Stomach (tissue), 9 donors: ENCODE data around the gene UBE2V1. TPM values are rescaled to one million over a fixed set of nuclear protein-coding genes. Genes with fewer than 3 reads are reported as not detected.

Source experiments
- DNase-seq, 2 donors: peaks; one replicate each; pipeline versions ENCODE4 v3.0.0 to v3.0.0-alpha.2; 2013 to 2019
- H3K27ac ChIP-seq, 5 donors: fragments of 200-600 bp in 4 of 5; sonication (generic) in 4 of 5; one replicate each; pipeline ENCODE4 v1.5.1; 2013 to 2019; ENCODE audit warnings: mild to moderate bottlenecking in 1 of 5, moderate library complexity in 1 of 5
- H3K27me3 ChIP-seq, 3 donors: fragments of 200-600 bp; sonication (generic); one replicate each; pipeline ENCODE4 v1.5.1; 2017 to 2019; ENCODE audit warnings: mixed run types in 1 of 3
- H3K36me3 ChIP-seq, 4 donors: fragments of 200-600 bp; sonication (generic); 1 replicate in 3 of 4; 2 replicates in 1 of 4; pipeline ENCODE4 v1.5.1; 2016 to 2019
- H3K4me1 ChIP-seq, 4 donors: fragments of 200-600 bp; sonication (generic); one replicate each; pipeline ENCODE4 v1.5.1; 2016 to 2019
- H3K4me3 ChIP-seq, 4 donors: fragments of 200-600 bp; sonication (generic) in 3 of 4; one replicate each; pipeline ENCODE4 v1.5.1; 2016 to 2019; ENCODE audit warnings: mild to moderate bottlenecking in 1 of 4
- H3K9me3 ChIP-seq, 4 donors: fragments of 200-600 bp; sonication (generic); one replicate each; pipeline ENCODE4 v1.5.1; 2016 to 2019
- CTCF ChIP-seq, 7 experiments: fragments of 450-650 bp in 4 of 7; fragments of 200-600 bp in 3 of 7; sonication (generic) in 3 of 7; IDR thresholded peaks; one replicate each; pipeline ENCODE4 v1.5.1; 2016 to 2019; ENCODE audit warnings: antibody characterized with exemption in 7 of 7, control low read depth in 2 of 7, mild to moderate bottlenecking in 1 of 7
- EP300 ChIP-seq: sonication (generic); formaldehyde crosslinking; IDR thresholded peaks from one replicate; pipeline ENCODE4 v1.6.1; 2017; ENCODE audit warnings: antibody characterized with exemption
- POLR2A ChIP-seq, 4 donors: fragments of 450-650 bp; IDR thresholded peaks; one replicate each; pipeline ENCODE4 v1.6.1; 2016; ENCODE audit warnings: antibody characterized with exemption in 4 of 4, control low read depth in 2 of 4, mild to moderate bottlenecking in 1 of 4, moderate library complexity in 1 of 4
- POLR2AphosphoS5 ChIP-seq, 3 donors: sonication (generic); formaldehyde crosslinking; IDR thresholded peaks; one replicate each; pipeline ENCODE4 v1.6.1; 2016; ENCODE audit warnings: antibody characterized with exemption in 3 of 3
- WGBS, 5 donors: extraction: QIAGEN DNeasy Blood & Tissue Kit in 3 of 5; methylation state at CpG; one replicate each; pipeline versions ENCODE4 v1.1.5 to v1.1.7; 2013 to 2018; 5-methylcytosine and 5-hydroxymethylcytosine counted together
- intact Hi-C: fragments of 100-400 bp; cut with DNase I; formaldehyde crosslinking; loops from one replicate; pipeline ENCODE4 v1.15.1; 2023; ENCODE audit warnings: low total_unique reads
- polyA plus RNA-seq, 3 donors: library from polyadenylated mRNA; stranded (reverse); fragments of 200-250 nt; gene quantifications; one replicate each; pipeline ENCODE4 v1.2.3, GENCODE V29; 2013
- total RNA-seq, 5 donors: library from RNA; depleted of rRNA; stranded (reverse); fragments of >200 nt; gene quantifications; one replicate each; pipeline versions ENCODE4 v1.1.0 to v1.2.3, GENCODE V29; 2014 to 2016
- donor health status: healthy with polysubstance abuse.
- donor health status: Bipolar disorder and iron deficiency.
- donor health status: healthy.

Gene UBE2V1
- total and polyA plus RNA-seq, 8 donors: 52.6 to 111 (median 72.5) TPM

GRCh38 chr20:50042370-50043313 is 70.3 kb downstream of the UBE2V1 start:
- no peaks in the 10 kb centered on the region for H3K27me3 ChIP-seq
- intact Hi-C loops: no loop called here
- DNase-seq: no peak
- no peak overlapping the region for H3K4me3 ChIP-seq
- no peaks in the 10 kb centered on the region for H3K36me3 ChIP-seq
- TF ChIP-seq POLR2AphosphoS5 (IDR thresholded peaks at IDR 0.05) (no peak), POLR2A (IDR thresholded peaks at IDR 0.05) (no peak), CTCF (IDR thresholded peaks at IDR 0.05) (no peak), EP300 (no peak)
- WGBS, 5 donors: 86 to 91% (median 90%) methylated on average over 8 to 10 of the region's 10 CpGs
- no peaks in the 10 kb centered on the region for H3K9me3 ChIP-seq
- H3K27ac ChIP-seq: no peak overlapping the region
- H3K4me1 ChIP-seq: peaks cover 0 to 10% (median 2%) of the 10 kb centered on the region in 4 donors

GRCh38 chr20:50041246-50041873 is 71.6 kb downstream of the UBE2V1 start:
- peak overlapping the region in 1 of 5 donors; percentile 20 for H3K27ac ChIP-seq
- WGBS, 5 donors: 71 to 82% (median 79%) methylated on average over 16 of the region's 16 CpGs
- intact Hi-C loops: no loop called here
- no peaks in the 10 kb centered on the region for H3K4me1 ChIP-seq
- H3K9me3 ChIP-seq: no peaks in the 10 kb centered on the region
- no peaks in the 10 kb centered on the region for H3K36me3 ChIP-seq
- no peak for TF ChIP-seq EP300
- no peak for TF ChIP-seq POLR2AphosphoS5 (IDR thresholded peaks at IDR 0.05)
- no peak for TF ChIP-seq POLR2A (IDR thresholded peaks at IDR 0.05)
- no peak for TF ChIP-seq CTCF (IDR thresholded peaks at IDR 0.05)
- H3K4me3 ChIP-seq: no peak overlapping the region
- no peaks in the 10 kb centered on the region for H3K27me3 ChIP-seq
- no peak for DNase-seq

- Histone ChIP-seq H3K27ac (peak overlapping the region in 1 of 5 donors; percentile 20), H3K9me3 (no peaks in the 10 kb centered on the region), H3K27me3 (no peaks in the 10 kb centered on the region), H3K4me1 (no peaks in the 10 kb centered on the region), H3K4me3 (no peak overlapping the region), H3K36me3 (no peaks in the 10 kb centered on the region)
- intact Hi-C loops: no loop called here
- WGBS, 5 donors: 85 to 91% (median 88%) methylated on average over 15 to 17 of the region's 17 CpGs
- no peak for DNase-seq
- TF ChIP-seq EP300: no peak
- no peak for TF ChIP-seq CTCF (IDR thresholded peaks at IDR 0.05)
- TF ChIP-seq POLR2AphosphoS5 (IDR thresholded peaks at IDR 0.05): no peak
- no peak for TF ChIP-seq POLR2A (IDR thresholded peaks at IDR 0.05)
Observed at GRCh38 chr20:50040432-50041245, 72.3 kb downstream of the UBE2V1 start.
